ENCODE measurements around the gene SLC48A1.
A peak's percentile ranks its signal among the peaks of the same experiment; 100 is the strongest.

SLC48A1 gene

DNA sequence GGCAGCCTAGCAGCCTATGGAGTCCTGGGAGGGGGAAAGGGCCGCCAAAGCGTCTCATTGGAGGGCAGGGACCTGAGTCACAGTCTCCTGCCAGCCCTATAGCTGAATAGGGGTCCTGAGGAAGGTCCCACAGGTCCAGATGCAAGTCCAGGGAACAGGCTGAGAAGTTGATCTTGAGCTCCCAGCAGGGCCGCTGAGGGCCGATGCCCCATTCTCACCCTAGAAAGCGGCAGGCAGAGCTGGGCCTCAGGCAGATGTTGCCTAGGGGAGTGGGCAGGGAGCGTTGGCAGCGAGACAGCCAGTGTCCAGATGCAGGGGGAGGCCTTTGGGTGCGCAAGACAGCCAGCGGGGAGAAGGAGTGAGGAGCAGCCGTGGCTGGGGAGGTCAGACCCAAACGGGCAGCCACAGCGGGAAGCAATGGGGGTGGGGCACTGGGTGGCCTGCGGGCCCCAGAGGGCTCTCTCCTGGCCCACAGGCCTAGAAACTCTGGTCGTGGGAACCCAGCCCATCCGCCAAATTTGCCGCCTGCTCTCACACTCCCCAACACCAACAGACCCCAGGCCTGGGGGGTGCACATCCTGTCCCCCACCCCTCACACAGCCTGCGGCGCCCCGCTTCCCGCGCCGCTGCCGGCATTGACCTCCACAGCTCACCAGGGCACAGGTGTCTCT is 45.6 kb downstream of the SLC48A1 start:
- Mint-ChIP-seq H3K4me1 (peaks cover 88% of the 10 kb centered on the region), H3K27me3 (ENCODE audit: low read depth, poor library complexity) (no peaks in the 10 kb centered on the region), H3K4me3 (peak overlapping the region; percentile 86), H3K27ac (peak overlapping the region; percentile 98), H3K9me3 (no peaks in the 10 kb centered on the region), H3K36me3 (ENCODE audit: low read depth) (peaks cover 4% of the 10 kb centered on the region)
- no peak for TF ChIP-seq CTCF (IDR thresholded peaks at IDR 0.05)
- no peak for DNase-seq

DNA sequence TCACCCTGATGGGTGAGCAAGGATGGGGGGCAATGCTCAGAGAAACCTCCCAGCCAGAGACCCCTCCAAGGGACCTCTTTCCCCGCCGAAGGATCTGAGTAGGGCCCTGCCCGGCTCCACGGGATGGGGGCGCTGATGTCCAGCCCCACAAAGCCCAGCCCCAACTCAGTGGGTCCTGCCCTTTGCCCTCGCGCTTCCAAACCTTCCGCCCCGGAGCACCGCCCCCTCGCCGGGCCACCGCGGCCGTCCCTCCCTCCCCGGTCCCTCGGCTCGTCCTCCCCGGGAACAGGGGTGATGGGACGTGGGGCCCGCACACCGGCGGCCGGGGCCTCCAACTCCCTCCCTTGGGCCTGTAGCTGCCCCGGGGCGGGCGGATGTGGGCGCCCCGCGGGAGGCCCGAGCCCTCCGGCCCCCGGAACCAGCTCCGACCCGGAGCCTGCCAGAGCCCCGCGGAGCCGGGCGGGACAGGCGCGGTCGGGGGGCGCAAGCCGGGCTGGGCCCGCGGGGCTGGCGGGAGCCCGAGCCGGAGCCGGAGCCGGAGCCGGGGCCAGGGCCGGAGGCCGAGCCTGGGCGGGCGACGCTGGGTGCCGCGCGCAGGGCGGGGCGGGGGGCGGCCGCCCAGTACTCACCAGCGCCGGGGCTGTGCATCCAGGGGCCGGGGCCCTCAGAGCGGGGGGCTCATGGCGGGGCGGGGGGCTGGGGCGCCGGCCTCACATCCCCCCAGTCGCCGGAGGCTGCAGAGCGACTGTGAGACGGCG is 46.3 kb downstream of the SLC48A1 start:
- Mint-ChIP-seq H3K4me3 (peak overlapping the region; percentile 93), H3K27ac (no peak overlapping the region), H3K27me3 (ENCODE audit: low read depth, poor library complexity) (no peaks in the 10 kb centered on the region), H3K36me3 (ENCODE audit: low read depth) (peaks cover 4% of the 10 kb centered on the region), H3K4me1 (peaks cover 88% of the 10 kb centered on the region), H3K9me3 (no peaks in the 10 kb centered on the region)
- no peak for TF ChIP-seq CTCF (IDR thresholded peaks at IDR 0.05)
- peak; percentile 69 for DNase-seq

DNA sequence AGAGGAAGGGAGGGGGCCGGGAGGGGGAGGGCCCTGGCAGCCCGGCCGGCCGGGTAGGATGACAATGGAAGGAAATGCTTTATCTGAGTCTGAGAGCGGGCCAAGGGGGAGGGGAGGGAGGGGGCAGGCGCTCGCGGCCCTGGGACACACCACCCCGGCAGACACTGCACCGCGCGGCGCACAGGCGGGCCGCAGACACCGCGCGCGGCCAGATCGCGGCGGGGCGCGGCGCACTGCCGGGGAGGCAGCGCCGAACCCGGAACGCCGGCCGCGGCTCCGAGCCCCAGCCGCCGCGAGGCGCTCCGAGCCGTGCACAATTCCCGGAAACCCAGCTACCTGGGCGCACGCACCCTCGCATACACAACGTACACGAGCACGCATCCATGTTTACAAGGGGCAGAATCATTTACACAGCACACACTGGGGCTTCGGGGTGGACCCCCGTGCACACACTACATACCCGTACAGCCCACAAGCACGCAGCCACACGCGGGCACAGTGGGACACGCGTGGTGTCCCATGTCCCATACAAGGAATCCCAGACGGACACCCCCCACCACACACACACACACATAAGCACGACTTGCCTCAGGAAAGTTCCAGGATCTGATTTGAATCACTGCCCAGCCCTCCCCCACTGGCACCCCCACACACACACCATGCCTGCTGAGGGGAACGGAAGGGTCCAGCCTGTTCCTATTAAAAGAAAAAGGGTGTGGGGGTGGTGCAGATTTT is 47.0 kb downstream of the SLC48A1 start, which contains the start of gene HDAC7:
Gene HDAC7, minus strand, starts transcription at position 8 of the 735 bp plus-strand sequence. CDS start 118 bp downstream, outside the sequence.
- H3K27me3 Mint-ChIP-seq (ENCODE audit: low read depth, poor library complexity), result no peaks in the 10 kb centered on the region
- H3K27ac Mint-ChIP-seq, result peak within 1 kb of the TSS; percentile 100
- TF ChIP-seq CTCF (IDR thresholded peaks at IDR 0.05), result no peak
- H3K9me3 Mint-ChIP-seq, result no peaks in the 10 kb centered on the region
- H3K4me1 Mint-ChIP-seq, result peaks cover 88% of the 10 kb centered on the region
- H3K36me3 Mint-ChIP-seq (ENCODE audit: low read depth), result peaks cover under 1% of the 10 kb centered on the region
- peak within 1 kb of the TSS; percentile 93 for H3K4me3 Mint-ChIP-seq
- DNase-seq, result peak; percentile 72

- Mint-ChIP-seq H3K27me3 (ENCODE audit: low read depth, poor library complexity) (no peaks in the 10 kb centered on the region), H3K36me3 (ENCODE audit: low read depth) (no peaks in the 10 kb centered on the region), H3K27ac (peak overlapping the region; percentile 100), H3K4me1 (peaks cover 88% of the 10 kb centered on the region), H3K4me3 (peak overlapping the region; percentile 93), H3K9me3 (no peaks in the 10 kb centered on the region)
- no peak for TF ChIP-seq CTCF (IDR thresholded peaks at IDR 0.05)
- DNase-seq, result peak; percentile 82
Observed at GRCh38 chr12:47820631-47821345, 47.8 kb downstream of the SLC48A1 start.

- Mint-ChIP-seq H3K4me1 (peaks cover 88% of the 10 kb centered on the region), H3K27ac (peak overlapping the region; percentile 100), H3K9me3 (no peaks in the 10 kb centered on the region), H3K27me3 (ENCODE audit: low read depth, poor library complexity) (no peaks in the 10 kb centered on the region), H3K4me3 (peak overlapping the region; percentile 93), H3K36me3 (ENCODE audit: low read depth) (no peaks in the 10 kb centered on the region)
- no peak for DNase-seq
- TF ChIP-seq CTCF (IDR thresholded peaks at IDR 0.05), result no peak
Observed at GRCh38 chr12:47821346-47821706, 48.3 kb downstream of the SLC48A1 start.

Data from nephron progenitor cell (in vitro differentiated cells).